Measurements from ENCODE around the gene IL26.

IL26 gene

DNA sequence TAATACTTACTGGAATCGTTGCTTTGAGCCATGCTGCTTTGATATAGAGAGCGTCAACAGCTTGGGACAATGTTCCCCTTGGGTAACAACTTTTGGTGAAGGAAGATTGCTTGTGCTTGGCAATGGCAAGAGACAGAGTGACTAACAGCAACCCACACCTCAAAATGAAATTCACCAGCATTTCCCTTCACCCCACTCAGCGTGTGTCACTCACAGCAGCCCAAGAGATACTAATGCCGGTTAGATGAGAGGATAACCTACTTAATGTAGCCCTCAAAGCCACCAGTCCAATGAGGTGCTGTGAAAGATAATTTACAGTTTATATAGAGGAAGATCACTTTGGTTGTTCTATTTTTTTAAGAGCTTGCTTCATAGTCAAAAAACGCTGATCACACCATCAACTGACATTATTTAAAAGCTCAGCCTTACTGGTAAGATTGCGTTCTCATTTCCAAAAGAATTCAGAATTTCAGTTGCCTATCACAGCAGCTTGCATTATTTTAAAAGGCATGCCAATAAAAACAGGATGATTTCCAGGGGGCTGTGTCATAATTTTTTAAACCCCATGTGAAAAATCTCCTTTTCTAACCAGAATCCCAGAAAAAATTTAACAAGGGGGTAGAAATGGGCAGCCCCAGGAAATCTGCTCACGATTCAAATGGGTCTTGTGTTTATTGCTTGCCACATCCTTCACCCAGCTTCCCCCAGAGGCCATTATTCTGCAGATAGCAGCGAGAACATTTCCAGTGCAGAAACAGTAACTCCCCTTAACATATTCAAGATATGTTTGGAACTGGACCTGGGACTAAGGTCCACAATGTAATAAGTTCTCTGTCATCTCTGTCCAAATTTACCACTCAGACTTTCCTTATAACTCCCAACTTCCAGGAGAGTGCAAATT lies at the start of gene IL26:
Gene IL26 (minus strand): TSS at position 235 of the 901 bp plus-strand sequence. CDS start 54 bp downstream, at position 181.
- DNase-seq (ENCODE audit: low read depth, low spot score) = no peak

DNA sequence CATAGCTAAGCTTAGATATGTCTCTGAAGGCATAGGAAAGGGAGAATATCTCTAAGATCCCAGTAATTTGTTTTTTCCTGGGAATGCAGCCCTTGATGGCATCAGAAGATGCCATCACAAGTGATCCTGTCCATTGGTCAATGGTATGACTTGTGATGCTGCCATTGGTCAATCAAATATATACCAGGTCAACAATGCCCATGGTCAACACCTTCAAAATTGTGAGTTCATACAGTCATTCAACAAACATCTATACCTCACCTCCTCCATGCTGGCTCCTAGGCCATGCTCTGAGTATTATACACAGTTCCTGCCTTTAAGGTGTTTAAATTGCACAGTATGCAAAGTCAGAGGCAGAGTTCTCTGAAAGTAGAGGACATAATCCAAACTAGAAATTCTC lies 47.1 kb upstream of the IL26 start:
- DNase-seq (ENCODE audit: low read depth, low spot score) = no peak

- DNase-seq (ENCODE audit: low read depth, low spot score) = no peak
These were observed 45.7 kb upstream of the IL26 start for GRCh38 chr12:68271346-68271745.

- DNase-seq (ENCODE audit: low read depth, low spot score) = no peak
These were observed 44.7 kb upstream of the IL26 start for GRCh38 chr12:68270358-68270757.

DNA sequence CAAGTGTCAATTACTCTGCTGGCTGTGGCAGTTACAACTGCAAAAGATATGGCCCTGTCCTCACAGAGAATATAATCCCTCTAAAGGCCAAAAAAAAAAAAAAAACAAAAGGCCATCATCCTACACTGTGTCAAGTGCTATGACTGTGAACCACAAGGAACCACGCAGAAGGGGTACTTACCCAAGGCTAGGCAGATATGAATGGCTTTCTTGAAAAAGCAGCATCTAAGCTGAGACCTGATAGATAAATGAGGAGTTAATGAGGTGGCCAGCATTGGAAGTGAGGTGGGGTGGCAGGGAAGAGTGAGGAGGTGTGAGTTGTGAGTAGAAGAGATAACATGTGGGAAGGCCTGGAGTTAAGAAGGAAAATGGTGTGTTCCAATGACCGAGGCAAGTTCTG lies 44.2 kb upstream of the IL26 start:
- DNase-seq (ENCODE audit: low read depth, low spot score) = no peak

DNA sequence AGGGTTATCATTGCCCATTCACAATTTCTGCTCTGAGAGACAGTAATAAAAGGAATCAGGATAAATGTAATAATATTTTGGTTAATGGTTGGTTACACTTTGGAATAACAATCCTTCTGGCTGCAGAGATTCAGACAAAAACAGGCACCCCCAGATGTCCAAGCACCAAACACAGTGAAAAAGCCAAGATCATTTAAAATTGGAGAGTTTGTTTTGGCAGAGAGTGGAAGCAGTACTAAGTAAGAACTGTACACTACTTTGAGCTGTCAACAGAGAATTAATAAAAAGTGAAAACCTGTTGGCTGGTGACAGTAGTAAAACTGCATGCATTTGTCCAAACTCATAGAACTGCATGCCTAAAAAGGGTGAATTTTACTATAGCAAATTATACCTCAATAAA lies 43.4 kb upstream of the IL26 start:
- DNase-seq (ENCODE audit: low read depth, low spot score) = no peak

GRCh38 chr12:68267892-68268396 lies 42.3 kb upstream of the IL26 start:
- DNase-seq (ENCODE audit: low read depth, low spot score) = no peak

GRCh38 chr12:68264857-68265256 lies 39.2 kb upstream of the IL26 start:
- DNase-seq (ENCODE audit: low read depth, low spot score) = no peak

DNA sequence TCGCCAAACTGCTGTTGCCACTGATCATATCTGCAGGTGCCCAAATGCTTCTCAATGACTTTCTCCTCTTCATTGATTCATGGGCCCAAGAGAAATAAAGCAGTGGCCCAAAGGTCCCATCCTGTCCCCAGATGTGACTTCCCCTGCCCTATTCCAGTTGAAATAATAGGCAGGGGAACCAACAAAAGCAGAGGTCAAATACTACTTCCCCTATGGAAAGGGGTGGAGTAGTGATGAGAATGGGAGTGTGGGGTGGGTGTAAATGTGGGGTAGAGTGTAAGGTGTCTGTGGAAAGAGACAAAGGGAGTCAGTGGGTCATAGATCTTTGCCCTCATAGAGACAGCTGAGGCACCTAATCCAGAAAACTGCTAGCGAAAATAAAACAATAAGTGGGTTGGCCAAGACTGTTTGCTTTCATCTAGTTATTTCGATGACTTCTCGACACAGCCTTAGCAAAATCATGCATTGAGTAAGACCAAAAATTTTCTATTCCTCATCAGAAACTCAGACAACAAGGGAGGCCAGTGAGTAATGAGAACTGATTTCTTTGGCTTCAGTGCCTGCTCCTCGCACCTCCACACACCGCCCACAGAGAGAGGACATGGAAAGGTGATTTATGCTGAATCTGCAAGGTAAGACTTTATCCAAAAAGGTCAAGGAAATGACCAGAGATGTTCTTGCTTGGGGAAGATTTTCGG lies 38.7 kb upstream of the IL26 start:
- DNase-seq (ENCODE audit: low read depth, low spot score) = no peak

DNA sequence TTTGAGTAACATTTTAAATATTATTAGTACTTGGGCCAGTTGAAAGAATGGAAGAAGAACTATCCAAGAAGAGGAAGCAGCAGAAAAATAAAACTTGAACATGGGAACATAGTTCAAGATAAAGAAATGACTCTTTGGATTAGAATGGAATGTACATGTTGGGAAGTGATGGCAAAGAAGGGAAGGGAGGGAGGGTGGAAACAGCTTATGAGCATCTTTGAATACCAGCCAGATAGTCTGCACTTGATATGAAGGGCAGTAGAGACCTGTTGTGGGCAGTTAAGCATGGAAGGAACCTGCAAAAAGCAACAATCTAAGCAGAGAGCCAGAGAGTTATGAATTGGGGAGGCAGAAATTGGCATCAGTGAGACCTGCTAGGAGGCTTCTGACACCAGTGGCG lies 37.8 kb upstream of the IL26 start:
- DNase-seq (ENCODE audit: low read depth, low spot score) = no peak

DNA sequence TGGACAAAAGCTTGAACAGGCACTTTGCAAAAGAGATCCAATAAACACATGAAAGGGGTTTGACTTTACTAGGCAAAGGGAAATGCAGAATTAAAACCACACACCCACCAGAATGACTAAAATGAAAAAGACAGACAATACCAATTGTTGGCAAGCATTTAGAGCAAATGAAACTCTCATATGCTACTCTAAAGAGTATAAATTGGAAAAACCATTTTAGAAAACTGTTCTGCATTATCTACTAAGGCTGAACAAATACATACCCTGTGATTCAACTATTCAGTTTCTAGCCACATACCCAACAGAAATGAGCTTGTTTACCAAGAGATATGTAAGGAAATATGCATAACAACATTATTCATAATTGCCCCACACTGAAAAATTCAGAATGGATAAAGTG lies 36.3 kb upstream of the IL26 start:
- DNase-seq (ENCODE audit: low read depth, low spot score) = no peak

GRCh38 chr12:68260153-68260552 lies 34.5 kb upstream of the IL26 start:
- DNase-seq (ENCODE audit: low read depth, low spot score) = no peak

- no peak for DNase-seq (ENCODE audit: low read depth, low spot score)
These were observed 33.8 kb upstream of the IL26 start for GRCh38 chr12:68259318-68259940.

- no peak for DNase-seq (ENCODE audit: low read depth, low spot score)
These were observed 27.9 kb upstream of the IL26 start, which contains the start of gene IL22 for GRCh38 chr12:68253504-68253903. IL22 (minus strand) TSS chr12:68253604; CDS start chr12:68253448, 156 bp downstream.

DNA sequence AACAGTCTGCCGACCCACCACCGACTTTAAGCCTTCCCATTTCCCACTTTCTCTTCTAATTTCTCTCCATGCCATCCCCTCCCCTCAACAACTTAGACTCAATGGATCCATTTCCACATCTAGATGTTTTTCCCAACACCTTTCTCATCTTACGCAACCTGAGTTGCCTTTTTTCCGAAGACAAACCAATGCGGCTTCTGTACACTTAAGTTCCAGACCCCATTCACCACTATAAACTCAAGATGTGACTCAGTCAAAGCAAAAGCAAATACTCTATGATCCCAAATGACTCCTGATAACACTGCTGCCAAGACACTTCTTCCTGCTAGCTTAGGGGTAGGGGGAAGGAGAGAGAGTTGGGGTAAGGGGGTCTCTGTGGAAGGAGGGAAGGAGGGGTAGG lies 26.5 kb upstream of the IL26 start:
- no peak for DNase-seq (ENCODE audit: low read depth, low spot score)

GRCh38 chr12:68250454-68250853 lies 24.8 kb upstream of the IL26 start:
- DNase-seq (ENCODE audit: low read depth, low spot score) = no peak

DNA sequence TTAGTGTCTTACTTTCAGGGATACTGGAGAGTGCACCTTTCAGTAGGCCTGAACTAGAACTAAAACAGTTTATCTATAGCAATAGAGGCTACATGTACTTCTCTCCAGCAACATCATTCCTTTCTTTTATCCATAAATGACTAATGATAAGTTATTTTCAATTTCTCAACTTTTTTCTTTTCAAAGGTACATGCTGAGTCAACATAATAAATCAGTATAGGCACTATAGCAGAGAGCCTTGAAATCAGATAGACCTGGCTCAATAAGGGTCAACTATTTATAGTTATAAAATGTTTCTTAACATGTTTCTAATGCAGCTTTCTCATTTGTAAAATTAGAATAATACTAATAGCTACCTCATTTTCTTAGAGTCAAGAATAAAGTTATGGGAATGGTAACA lies 22.2 kb upstream of the IL26 start:
- no peak for DNase-seq (ENCODE audit: low read depth, low spot score)

DNA sequence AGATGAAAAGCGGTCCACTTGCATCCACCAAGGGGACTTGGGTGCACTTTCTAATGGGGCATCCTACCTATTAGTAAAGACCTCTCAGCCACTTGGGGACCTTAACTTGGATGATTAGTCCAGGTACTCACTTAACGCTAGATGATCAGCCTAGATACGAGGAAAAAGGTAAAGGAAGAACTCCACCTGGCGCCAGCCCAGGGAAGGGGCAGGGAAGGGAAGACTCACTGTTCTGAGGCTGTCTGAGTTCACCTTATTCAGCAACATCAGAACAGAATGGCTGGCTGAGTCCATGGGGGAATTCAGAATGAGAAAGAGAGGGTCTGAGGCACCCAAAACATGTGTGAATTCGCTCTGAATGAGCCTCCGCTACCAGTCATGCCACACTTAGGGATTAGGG lies 20.7 kb upstream of the IL26 start:
- DNase-seq (ENCODE audit: low read depth, low spot score) = no peak

DNA sequence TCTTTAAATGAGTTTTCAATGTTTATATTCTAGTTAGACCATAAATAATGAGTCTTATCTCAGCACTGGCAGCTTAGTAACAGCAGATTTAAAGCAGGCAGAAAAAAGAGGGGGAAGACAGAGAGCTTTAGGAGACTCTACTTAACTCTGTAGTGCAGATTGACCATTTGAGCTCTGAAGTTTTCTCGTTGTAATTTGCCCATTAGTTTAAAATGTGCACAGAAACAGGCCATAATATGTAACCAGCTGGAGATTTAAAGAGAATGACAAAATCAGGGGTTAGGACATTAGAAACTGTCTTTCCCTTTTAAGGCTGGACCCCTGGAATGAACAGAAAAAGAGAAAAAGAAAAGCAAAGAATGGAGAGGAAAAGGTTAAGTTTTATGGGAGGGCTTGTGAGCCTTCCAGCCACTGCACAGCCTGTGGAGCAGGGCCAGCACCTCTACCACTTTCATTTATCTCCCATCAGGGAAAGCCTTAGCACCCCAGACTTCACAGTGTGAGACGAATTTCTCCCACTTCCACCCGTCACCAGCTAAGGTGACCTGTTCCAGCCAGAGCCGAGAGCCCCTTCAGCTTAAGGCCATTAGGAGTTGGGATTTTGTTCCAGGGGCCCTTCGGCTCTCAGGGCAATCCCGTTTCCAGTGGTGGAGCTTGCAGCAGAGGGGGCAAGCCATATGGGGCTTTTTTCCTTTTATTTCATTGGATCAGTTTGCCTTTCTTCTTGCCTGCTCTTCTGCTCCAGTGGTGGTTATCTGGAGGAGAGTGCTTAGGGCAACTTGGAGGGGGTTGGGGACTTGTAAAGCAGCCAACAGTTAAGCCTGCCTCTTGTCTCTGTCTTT lies 19.8 kb upstream of the IL26 start:
- peak; percentile 41 for DNase-seq (ENCODE audit: low read depth, low spot score)

GRCh38 chr12:68242777-68243176 lies 17.2 kb upstream of the IL26 start:
- no peak for DNase-seq (ENCODE audit: low read depth, low spot score)

DNA sequence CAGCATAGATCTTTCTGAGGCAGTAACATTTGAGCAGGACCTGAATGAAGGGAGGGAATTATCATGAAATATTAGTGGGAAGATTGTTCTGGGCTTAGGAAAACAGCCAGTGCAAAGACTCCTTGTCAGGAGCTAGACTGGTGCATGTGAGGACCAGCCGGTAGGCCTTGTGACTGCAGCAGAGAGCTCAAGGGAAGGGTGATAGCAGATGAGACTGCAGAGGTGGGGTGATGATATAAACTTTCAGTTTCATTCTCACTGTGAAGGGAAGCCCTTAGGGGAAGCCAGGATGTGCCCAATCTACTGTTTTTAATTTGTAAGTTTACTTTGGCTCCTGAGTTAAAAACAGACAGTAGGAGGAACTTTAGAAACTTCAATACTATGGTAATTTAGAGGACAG lies 15.4 kb upstream of the IL26 start:
- DNase-seq (ENCODE audit: low read depth, low spot score) = no peak

Measured in ELF-1 (cell line).